ENCODE results near the gene HNRNPUL1.

- TF ChIP-seq RAD21 (IDR thresholded peaks at IDR 0.05; ENCODE audit: low read depth) (no peak), EP300 (IDR thresholded peaks at IDR 0.05; ENCODE audit: borderline replicate concordance) (no peak)
Measured at GRCh38 chr19:41319500-41320184, 55.5 kb downstream of the HNRNPUL1 start.
